ENCODE data around the gene PAPOLB.

PAPOLB gene

GRCh38 chr7:4866528-4867496, 5.0 kb upstream of the PAPOLB start:
- TF ChIP-seq TOX (CRISPR knock-in tag; IDR thresholded peaks at IDR 0.05; ENCODE audit: borderline replicate concordance), result no peak
- TF ChIP-seq ZC3H10 (CRISPR knock-in tag; IDR thresholded peaks at IDR 0.05), result no peak
- no peak for TF ChIP-seq ZFP3 (CRISPR knock-in tag; IDR thresholded peaks at IDR 0.05)
- no peak for TF ChIP-seq TCF4 (CRISPR knock-in tag; IDR thresholded peaks at IDR 0.05; ENCODE audit: borderline replicate concordance)
- TF ChIP-seq CSDC2 (CRISPR knock-in tag; IDR thresholded peaks at IDR 0.05), result no peak
- no peak for TF ChIP-seq TSHZ2 (CRISPR knock-in tag; IDR thresholded peaks at IDR 0.05)
- no peak for TF ChIP-seq SNAI2 (CRISPR knock-in tag; IDR thresholded peaks at IDR 0.05)
- no peak for TF ChIP-seq GLIS3 (CRISPR knock-in tag; IDR thresholded peaks at IDR 0.05)
- TF ChIP-seq POU6F1 (CRISPR knock-in tag; IDR thresholded peaks at IDR 0.05; ENCODE audit: borderline replicate concordance, low read depth), result no peak
- no peak for TF ChIP-seq OSR1 (CRISPR knock-in tag; IDR thresholded peaks at IDR 0.05)
- TF ChIP-seq ISL1 (CRISPR knock-in tag; IDR thresholded peaks at IDR 0.05), result no peak
- no peak for TF ChIP-seq ZFP30 (CRISPR knock-in tag; IDR thresholded peaks at IDR 0.05)
- no peak for TF ChIP-seq ZNF70 (CRISPR knock-in tag; IDR thresholded peaks at IDR 0.05)
- no peak for TF ChIP-seq ARNTL (CRISPR knock-in tag; IDR thresholded peaks at IDR 0.05; ENCODE audit: borderline replicate concordance, low read depth)
- no peak for TF ChIP-seq ESRRG (CRISPR knock-in tag; IDR thresholded peaks at IDR 0.05)
- TF ChIP-seq CSRNP3 (CRISPR knock-in tag; IDR thresholded peaks at IDR 0.05), result no peak
- no peak for TF ChIP-seq PATZ1 (CRISPR knock-in tag; IDR thresholded peaks at IDR 0.05; ENCODE audit: borderline replicate concordance)
- no peak for TF ChIP-seq RARB (CRISPR knock-in tag; IDR thresholded peaks at IDR 0.05)
- no peak for TF ChIP-seq PPARA (CRISPR knock-in tag; IDR thresholded peaks at IDR 0.05; ENCODE audit: borderline replicate concordance)
- TF ChIP-seq ZNF8 (CRISPR knock-in tag; IDR thresholded peaks at IDR 0.05), result no peak
- ATAC-seq, result no peak

- no peak for ATAC-seq
- TF ChIP-seq BACH2 (CRISPR knock-in tag; IDR thresholded peaks at IDR 0.05; ENCODE audit: borderline replicate concordance) (no peak), CREB5 (CRISPR knock-in tag; IDR thresholded peaks at IDR 0.05; ENCODE audit: low read depth) (no peak), ARNTL (CRISPR knock-in tag; IDR thresholded peaks at IDR 0.05; ENCODE audit: borderline replicate concordance, low read depth) (no peak), TSHZ2 (CRISPR knock-in tag; IDR thresholded peaks at IDR 0.05) (no peak), PATZ1 (CRISPR knock-in tag; IDR thresholded peaks at IDR 0.05; ENCODE audit: borderline replicate concordance) (no peak), RARB (CRISPR knock-in tag; IDR thresholded peaks at IDR 0.05) (no peak), SNAI2 (CRISPR knock-in tag; IDR thresholded peaks at IDR 0.05) (no peak), ZNF70 (CRISPR knock-in tag; IDR thresholded peaks at IDR 0.05) (no peak), TCF4 (CRISPR knock-in tag; IDR thresholded peaks at IDR 0.05; ENCODE audit: borderline replicate concordance) (no peak), ZC3H10 (CRISPR knock-in tag; IDR thresholded peaks at IDR 0.05) (no peak), ESRRG (CRISPR knock-in tag; IDR thresholded peaks at IDR 0.05) (no peak), POU6F1 (CRISPR knock-in tag; IDR thresholded peaks at IDR 0.05; ENCODE audit: borderline replicate concordance, low read depth) (no peak)
Observed at GRCh38 chr7:4862156-4862555, 326 bp upstream of the PAPOLB start.

Data from SK-N-SH treated with all-trans-retinoic acid at 6 μM for 48 hours (cell line).